Esophagus muscularis mucosa (tissue), 4 donors: ENCODE results near the gene PDE6D. TPM values are rescaled to one million over a fixed set of nuclear protein-coding genes. Genes with fewer than 3 reads are reported as not detected.

Source experiments
- DNase-seq: peaks from one replicate; pipeline ENCODE4 v3.0.0-alpha.2; 2017; ENCODE audit errors: extremely low spot score
- H3K27ac ChIP-seq, 4 donors: fragments of 200-600 bp; sonication (generic); replicated peaks in 1 of 4; 1 replicate in 3 of 4; 2 replicates in 1 of 4; pipeline ENCODE4 v1.5.1; 2016 to 2019; ENCODE audit warnings: mild to moderate bottlenecking in 1 of 4
- H3K27me3 ChIP-seq, 4 donors: fragments of 200-600 bp; sonication (generic); one replicate each; pipeline versions ENCODE4 v1.5.1 to v1.6.0; 2016 to 2019
- H3K36me3 ChIP-seq, 4 donors: fragments of 200-600 bp; sonication (generic); one replicate each; pipeline ENCODE4 v1.5.1; 2016 to 2019
- H3K4me1 ChIP-seq, 4 donors: fragments of 200-600 bp; sonication (generic); one replicate each; pipeline ENCODE4 v1.5.1; 2016 to 2019
- H3K4me3 ChIP-seq, 4 donors: fragments of 200-600 bp; sonication (generic); 1 replicate in 2 of 4; 2 replicates in 2 of 4; pipeline ENCODE4 v1.5.1; 2016 to 2019; ENCODE audit warnings: mild to moderate bottlenecking in 4 of 4, moderate library complexity in 1 of 4
- H3K9me3 ChIP-seq, 4 donors: fragments of 200-600 bp; sonication (generic); 1 replicate in 3 of 4; 2 replicates in 1 of 4; pipeline ENCODE4 v1.5.1; 2016 to 2019
- CTCF ChIP-seq, 3 experiments: fragments of 200-600 bp in 2 of 3; fragments of 450-650 bp in 1 of 3; sonication (generic) in 2 of 3; IDR thresholded peaks; one replicate each; pipeline ENCODE4 v1.5.1; 2017 to 2019; ENCODE audit warnings: antibody characterized with exemption in 3 of 3, mild to moderate bottlenecking in 2 of 3, moderate library complexity in 1 of 3
- EP300 ChIP-seq: sonication (generic); formaldehyde crosslinking; IDR thresholded peaks from one replicate; pipeline ENCODE4 v1.6.1; 2017; ENCODE audit warnings: antibody characterized with exemption
- POLR2A ChIP-seq: fragments of 450-650 bp; IDR thresholded peaks from one replicate; pipeline ENCODE4 v1.6.1; 2017; ENCODE audit warnings: antibody characterized with exemption, moderate library complexity, mild to moderate bottlenecking, low read depth
- POLR2AphosphoS5 ChIP-seq, 2 donors: sonication (generic); formaldehyde crosslinking; IDR thresholded peaks; one replicate each; pipeline ENCODE4 v1.6.1; 2017; ENCODE audit warnings: antibody characterized with exemption in 2 of 2
- WGBS: methylation state at CpG from one replicate; pipeline ENCODE4 v1.1.5; 2018; 5-methylcytosine and 5-hydroxymethylcytosine counted together
- intact Hi-C: fragments of 100-400 bp; cut with DNase I; formaldehyde crosslinking; loops from one replicate; pipeline ENCODE4 v1.15.1; 2023
- total RNA-seq, 4 donors: library from RNA; depleted of rRNA; stranded (reverse); fragments of >200 nt; gene quantifications; one replicate each; pipeline versions ENCODE4 v1.1.0 to v1.2.1, GENCODE V29; 2016

Gene PDE6D
- total RNA-seq, 4 donors from 2014 or later = 28.2 to 33.8 (median 30.0) TPM

DNA sequence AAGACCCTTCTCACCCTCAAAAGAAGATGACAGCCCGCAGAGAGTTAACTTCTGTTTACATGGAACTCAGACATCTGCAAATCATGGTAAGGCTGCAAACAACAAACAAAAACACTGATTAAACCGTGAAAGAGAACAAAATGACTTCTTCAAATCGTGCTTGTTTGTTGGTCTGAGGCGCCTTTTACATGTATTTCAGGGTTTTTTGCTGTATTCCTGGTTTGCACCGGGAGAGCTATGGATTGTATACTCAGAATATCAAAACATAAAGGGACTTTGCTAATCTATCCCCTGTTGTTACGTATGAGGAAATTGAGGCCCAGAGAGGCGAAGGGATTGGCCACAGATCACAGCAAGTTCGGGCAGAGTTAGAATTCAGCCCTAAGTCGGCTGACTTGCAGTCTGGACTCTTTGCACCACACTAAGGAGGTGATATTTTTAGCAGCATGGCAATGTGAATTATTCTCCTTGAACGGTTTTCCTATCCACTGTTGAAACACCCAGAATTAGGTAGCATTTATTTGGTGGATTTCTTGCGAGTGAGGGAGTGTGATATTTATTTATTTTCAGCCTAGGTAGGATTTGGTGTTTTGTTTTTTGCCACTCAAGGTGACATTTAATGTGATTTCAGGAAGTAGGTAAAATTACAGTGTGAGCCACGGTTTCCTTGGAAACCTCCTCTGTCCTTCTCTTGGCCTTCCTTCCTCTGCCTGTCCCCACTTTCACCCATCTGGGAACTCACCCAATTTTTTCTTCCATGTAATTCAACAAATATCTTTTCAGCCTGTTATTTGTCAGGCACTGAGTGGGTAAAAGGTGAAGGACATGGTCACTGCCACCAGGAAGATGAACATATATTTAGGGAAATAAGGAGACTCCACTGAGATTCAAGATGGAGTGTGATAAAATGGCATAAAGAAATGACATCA is 980 bp upstream of the PDE6D start:
- Histone ChIP-seq H3K27ac (peak overlapping the region; percentile 83 to 93 (median 88)), H3K36me3 (no peaks in the 10 kb centered on the region), H3K4me3 (peak overlapping the region; percentile 68 to 92 (median 80)), H3K27me3 (no peaks in the 10 kb centered on the region), H3K4me1 (peaks cover 55 to 60% (median 56%) of the 10 kb centered on the region in 4 donors), H3K9me3 (no peaks in the 10 kb centered on the region)
- 3% methylated on average over 12 of the region's 12 CpGs for WGBS
- intact Hi-C loops = no loop called here
- DNase-seq = no peak
- TF ChIP-seq POLR2AphosphoS5 (IDR thresholded peaks at IDR 0.05) (no peak), CTCF (IDR thresholded peaks at IDR 0.05) (no peak), POLR2A (no peak), EP300 (no peak)

GRCh38 chr2:231780123-231780908 is 766 bp downstream of the PDE6D start:
- intact Hi-C loops = no loop called here
- no peak for TF ChIP-seq POLR2AphosphoS5 (IDR thresholded peaks at IDR 0.05)
- no peak for TF ChIP-seq POLR2A
- TF ChIP-seq EP300 = no peak
- no peak for TF ChIP-seq CTCF (IDR thresholded peaks at IDR 0.05)
- WGBS = 11% methylated on average over 29 of the region's 51 CpGs
- Histone ChIP-seq H3K4me1 (peaks cover 41 to 46% (median 43%) of the 10 kb centered on the region in 4 donors), H3K9me3 (no peaks in the 10 kb centered on the region), H3K27ac (peak overlapping the region; percentile 83 to 93 (median 88)), H3K27me3 (no peaks in the 10 kb centered on the region), H3K36me3 (no peaks in the 10 kb centered on the region), H3K4me3 (peak overlapping the region; percentile 68 to 92 (median 80))
- DNase-seq = no peak

- Histone ChIP-seq H3K36me3 (no peaks in the 10 kb centered on the region), H3K27ac (no peak overlapping the region), H3K9me3 (no peaks in the 10 kb centered on the region), H3K27me3 (no peaks in the 10 kb centered on the region), H3K4me3 (no peak overlapping the region), H3K4me1 (peaks cover 0 to 5% (median 0%) of the 10 kb centered on the region in 4 donors)
- 91% methylated on average over 6 of the region's 6 CpGs for WGBS
- intact Hi-C loops = no loop called here
- no peak for TF ChIP-seq POLR2AphosphoS5 (IDR thresholded peaks at IDR 0.05)
- DNase-seq = no peak
These were observed 11.6 kb downstream of the PDE6D start for GRCh38 chr2:231769170-231770136.

- TF ChIP-seq EP300 (no peak), POLR2AphosphoS5 (IDR thresholded peaks at IDR 0.05) (no peak), CTCF (IDR thresholded peaks at IDR 0.05) (no peak), POLR2A (no peak)
- intact Hi-C loops = no loop called here
- peaks cover 0 to 6% (median 0%) of the 10 kb centered on the region in 4 donors for H3K4me1 ChIP-seq
- no peaks in the 10 kb centered on the region for H3K36me3 ChIP-seq
- DNase-seq = no peak
- no peak overlapping the region for H3K4me3 ChIP-seq
- H3K27me3 ChIP-seq = no peaks in the 10 kb centered on the region
- no peak overlapping the region for H3K27ac ChIP-seq
- no peaks in the 10 kb centered on the region for H3K9me3 ChIP-seq
These were observed 15.6 kb downstream of the PDE6D start for GRCh38 chr2:231765496-231765929.
